ENCODE data around the gene HOXB8. TPM values are rescaled to one million over a fixed set of nuclear protein-coding genes. Genes with fewer than 3 reads are reported as not detected.

The HOXB8 gene
- total and polyA plus RNA-seq, 10 of the 15 experiments (the other 5 are each of a cell fraction or from before 2014, with no cell fraction given) = 0.21 TPM; not detected in 9

DNA sequence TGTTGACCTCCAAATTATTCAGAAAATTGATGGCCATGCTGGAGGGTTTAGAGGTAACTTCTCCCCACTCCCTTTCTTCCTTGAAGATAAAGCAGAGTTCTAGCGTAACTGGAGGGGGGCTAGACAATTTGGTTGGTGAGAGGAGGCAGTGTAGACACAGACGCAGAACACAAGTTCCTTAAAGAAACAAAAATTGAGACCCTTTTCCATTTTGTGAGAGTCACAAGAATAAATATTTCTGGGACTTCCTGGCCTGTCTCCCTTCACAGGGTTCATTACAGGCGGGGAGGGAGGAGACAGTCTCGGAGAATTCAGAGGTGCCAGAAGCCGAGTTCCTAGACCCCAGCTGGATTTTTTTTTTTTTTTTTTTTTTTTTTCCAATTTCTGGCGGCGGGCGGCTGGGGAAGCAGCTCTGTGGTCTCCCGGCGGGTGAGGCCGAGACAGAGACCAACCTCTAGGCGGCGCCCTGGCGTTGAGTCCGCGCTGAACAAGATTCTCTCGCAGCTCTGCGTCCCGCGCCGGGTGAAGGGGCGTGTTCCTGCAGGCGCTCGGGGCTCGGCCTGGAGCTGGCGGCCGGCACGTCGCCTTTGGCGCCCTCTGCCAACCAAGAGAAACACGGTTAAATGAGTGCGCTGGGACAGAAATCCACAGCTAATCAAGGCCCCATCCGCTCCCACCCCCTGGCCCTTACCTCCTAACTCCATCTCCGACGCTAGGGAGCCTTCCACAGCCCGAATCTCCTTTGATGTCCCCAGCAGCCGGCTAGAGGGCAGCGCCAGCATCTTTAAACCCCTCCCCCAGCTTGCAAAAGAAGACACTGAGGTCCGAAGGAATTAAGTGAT lies 21.3 kb upstream of the HOXB8 start (continued):
- TF ChIP-seq, protein P1, sequence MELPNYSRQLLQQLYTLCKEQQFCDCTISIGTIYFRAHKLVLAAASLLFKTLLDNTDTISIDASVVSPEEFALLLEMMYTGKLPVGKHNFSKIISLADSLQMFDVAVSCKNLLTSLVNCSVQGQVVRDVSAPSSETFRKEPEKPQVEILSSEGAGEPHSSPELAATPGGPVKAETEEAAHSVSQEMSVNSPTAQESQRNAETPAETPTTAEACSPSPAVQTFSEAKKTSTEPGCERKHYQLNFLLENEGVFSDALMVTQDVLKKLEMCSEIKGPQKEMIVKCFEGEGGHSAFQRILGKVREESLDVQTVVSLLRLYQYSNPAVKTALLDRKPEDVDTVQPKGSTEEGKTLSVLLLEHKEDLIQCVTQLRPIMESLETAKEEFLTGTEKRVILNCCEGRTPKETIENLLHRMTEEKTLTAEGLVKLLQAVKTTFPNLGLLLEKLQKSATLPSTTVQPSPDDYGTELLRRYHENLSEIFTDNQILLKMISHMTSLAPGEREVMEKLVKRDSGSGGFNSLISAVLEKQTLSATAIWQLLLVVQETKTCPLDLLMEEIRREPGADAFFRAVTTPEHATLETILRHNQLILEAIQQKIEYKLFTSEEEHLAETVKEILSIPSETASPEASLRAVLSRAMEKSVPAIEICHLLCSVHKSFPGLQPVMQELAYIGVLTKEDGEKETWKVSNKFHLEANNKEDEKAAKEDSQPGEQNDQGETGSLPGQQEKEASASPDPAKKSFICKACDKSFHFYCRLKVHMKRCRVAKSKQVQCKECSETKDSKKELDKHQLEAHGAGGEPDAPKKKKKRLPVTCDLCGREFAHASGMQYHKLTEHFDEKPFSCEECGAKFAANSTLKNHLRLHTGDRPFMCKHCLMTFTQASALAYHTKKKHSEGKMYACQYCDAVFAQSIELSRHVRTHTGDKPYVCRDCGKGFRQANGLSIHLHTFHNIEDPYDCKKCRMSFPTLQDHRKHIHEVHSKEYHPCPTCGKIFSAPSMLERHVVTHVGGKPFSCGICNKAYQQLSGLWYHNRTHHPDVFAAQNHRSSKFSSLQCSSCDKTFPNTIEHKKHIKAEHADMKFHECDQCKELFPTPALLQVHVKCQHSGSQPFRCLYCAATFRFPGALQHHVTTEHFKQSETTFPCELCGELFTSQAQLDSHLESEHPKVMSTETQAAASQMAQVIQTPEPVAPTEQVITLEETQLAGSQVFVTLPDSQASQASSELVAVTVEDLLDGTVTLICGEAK (IDR thresholded peaks at IDR 0.05; ENCODE audit: borderline replicate concordance) = no peak
- no peak for TF ChIP-seq TCF12 (IDR thresholded peaks at IDR 0.05; ENCODE audit: low read depth, low read length)
- TF ChIP-seq SMARCA5 (IDR thresholded peaks at IDR 0.05) = no peak
- TF ChIP-seq, protein P2, sequence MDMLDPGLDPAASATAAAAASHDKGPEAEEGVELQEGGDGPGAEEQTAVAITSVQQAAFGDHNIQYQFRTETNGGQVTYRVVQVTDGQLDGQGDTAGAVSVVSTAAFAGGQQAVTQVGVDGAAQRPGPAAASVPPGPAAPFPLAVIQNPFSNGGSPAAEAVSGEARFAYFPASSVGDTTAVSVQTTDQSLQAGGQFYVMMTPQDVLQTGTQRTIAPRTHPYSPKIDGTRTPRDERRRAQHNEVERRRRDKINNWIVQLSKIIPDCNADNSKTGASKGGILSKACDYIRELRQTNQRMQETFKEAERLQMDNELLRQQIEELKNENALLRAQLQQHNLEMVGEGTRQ (IDR thresholded peaks at IDR 0.05; ENCODE audit: borderline replicate concordance, low read depth, low read length) = no peak
- TF ChIP-seq ZNF384 (IDR thresholded peaks at IDR 0.05; ENCODE audit: borderline replicate concordance, low read depth, low read length) = peak; percentile 58
